Kasumi-1 (cell line): ENCODE data around the gene ROBO3.

ENCODE experiments used
- DNase-seq, 2 experiments: peaks; one replicate each; lab custom pipeline; 2025; lab: John Stamatoyannopoulos, UW

The ROBO3 gene

GRCh38 chr11:124922831-124923230 lies 57.6 kb downstream of the ROBO3 start:
- DNase-seq: no peak

DNA sequence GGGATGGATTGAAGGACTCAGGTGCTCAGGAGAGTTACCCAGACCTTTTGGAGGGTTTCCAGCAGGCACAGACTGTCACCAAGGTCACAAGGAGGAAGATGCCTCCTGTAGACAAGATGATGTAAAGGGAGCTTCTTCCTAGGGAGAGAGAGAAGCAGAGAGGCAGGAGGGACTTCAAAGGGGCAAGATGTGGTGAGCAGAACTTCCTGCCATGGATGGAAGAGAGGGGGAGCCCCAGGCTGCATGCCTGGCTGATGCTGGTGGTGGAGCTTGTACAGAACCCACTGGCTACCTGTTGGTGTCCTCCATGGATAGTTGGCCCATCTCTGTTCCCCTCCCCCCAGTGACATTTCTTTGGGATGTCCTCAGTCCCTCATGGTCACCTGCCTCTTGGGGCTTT lies 58.1 kb downstream of the ROBO3 start:
- DNase-seq: no peak

GRCh38 chr11:124928942-124929665 lies 63.9 kb downstream of the ROBO3 start:
- no peak for DNase-seq

DNA sequence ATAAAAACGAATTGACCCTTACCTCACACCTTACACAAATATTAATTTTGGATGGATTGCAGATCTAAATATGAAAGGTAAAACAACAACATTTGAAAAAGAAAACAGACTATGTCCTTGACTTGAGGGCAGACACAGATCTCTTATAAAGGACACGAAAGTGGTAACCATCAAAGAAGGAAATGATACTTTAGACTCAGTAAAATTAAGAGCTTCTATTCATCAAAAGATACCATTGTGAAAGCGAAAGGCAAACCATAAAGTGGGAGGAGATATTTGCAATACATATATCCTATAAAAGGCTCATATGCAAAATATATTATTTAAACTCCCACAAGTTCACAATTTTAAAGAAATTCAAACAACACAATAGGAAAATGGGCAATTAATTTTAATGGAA lies 65.6 kb downstream of the ROBO3 start:
- no peak for DNase-seq
